H1 (cell line): ENCODE data around the gene PFKP.

Experiments
- CTCF ChIP-seq, 3 experiments: IDR thresholded peaks; 1 replicate in 2 of 3; 2 replicates in 1 of 3; pipeline versions ENCODE4 v1.5.1 to v1.6.1; 2011; ENCODE audit warnings: low read length in 3 of 3, mild to moderate bottlenecking in 3 of 3, inconsistent platforms in 2 of 3, low read depth in 1 of 3, moderate library complexity in 1 of 3; ENCODE audit not compliant: insufficient read depth in 1 of 3; ENCODE audit errors: control extremely low read depth in 1 of 3
- YY1 ChIP-seq: IDR thresholded peaks from 2 replicates; pipeline ENCODE4 v1.6.1; 2011; ENCODE audit warnings: low read depth, mild to moderate bottlenecking, low read length

- TF ChIP-seq CTCF (IDR thresholded peaks at IDR 0.05; ENCODE audit: control extremely low read depth in 1 of 3, insufficient read depth in 1 of 3, low read depth in 1 of 3, low read length in 3 of 3) (no peak), YY1 (no peak)
Measured at GRCh38 chr10:3111621-3112163, 44.3 kb downstream of the PFKP start.
